K562 (cell line): ENCODE results near the gene VSIG10L2.

ENCODE experiments used
- ARID3A ChIP-seq: IDR thresholded peaks from 2 replicates; pipeline ENCODE4 v1.6.1; 2012; ENCODE audit warnings: low read depth, low read length, improper control_type of control experiment, borderline replicate concordance
- ARNT ChIP-seq, 2 experiments: fragments of 450-650 bp; IDR thresholded peaks; 2 replicates each; pipeline ENCODE4 v1.6.1; 2016; ENCODE audit warnings: mild to moderate bottlenecking in 1 of 2
- ATF6 ChIP-seq: sonication (generic); formaldehyde crosslinking; IDR thresholded peaks from 2 replicates; pipeline ENCODE4 v1.4.0; 2020; ENCODE audit warnings: mild to moderate bottlenecking, missing genetic modification reagents
- CBX2 ChIP-seq: fragments of 200-600 bp; sonication (generic); IDR thresholded peaks from one replicate; pipeline ENCODE4 v1.6.1; 2012; ENCODE audit warnings: mild to moderate bottlenecking, low read length, inconsistent platforms; ENCODE audit not compliant: insufficient read depth, poor library complexity, severe bottlenecking
- CTCF ChIP-seq, 3 experiments: IDR thresholded peaks in 2 of 3; conservative IDR thresholded peaks in 1 of 3; 2 replicates each; pipeline ENCODE4 v1.5.1; 2011 to 2012; ENCODE audit warnings: low read length in 3 of 3, mild to moderate bottlenecking in 3 of 3, control low read depth in 2 of 3, improper control_type of control experiment in 1 of 3, inconsistent platforms in 1 of 3, low read depth in 1 of 3, mixed read lengths in 1 of 3, moderate library complexity in 1 of 3; ENCODE audit not compliant: insufficient read depth in 2 of 3
- EGR1 ChIP-seq: fragments of 450-650 bp; conservative IDR thresholded peaks from 2 replicates; pipeline ENCODE4 v1.6.1; 2017; ENCODE audit warnings: mild to moderate bottlenecking
- ETS1 ChIP-seq: conservative IDR thresholded peaks from 2 replicates; pipeline ENCODE4 v1.6.1; 2011; ENCODE audit warnings: low read depth, mild to moderate bottlenecking, low read length; ENCODE audit not compliant: control insufficient read depth
- FOXM1 ChIP-seq, 2 experiments: fragments of 450-650 bp in 1 of 2; sonication (generic) in 1 of 2; formaldehyde crosslinking in 1 of 2; IDR thresholded peaks; 2 replicates each; pipeline versions ENCODE4 v1.6.1 to v1.9.0; 2017 to 2022; ENCODE audit warnings: low read depth in 2 of 2, mild to moderate bottlenecking in 2 of 2, missing genetic modification reagents in 1 of 2, moderate library complexity in 1 of 2
- GABPA ChIP-seq: fragments of 200-800 bp; sonication (Bioruptor generic); conservative IDR thresholded peaks from 2 replicates; pipeline ENCODE4 v1.6.1; 2016; ENCODE audit warnings: low read depth, missing genetic modification characterization, missing compliant biosample characterization
- GTF3C2 ChIP-seq: IDR thresholded peaks from 3 replicates; pipeline ENCODE4 v1.6.1; 2011; ENCODE audit warnings: borderline replicate concordance, mild to moderate bottlenecking, moderate library complexity; ENCODE audit not compliant: insufficient read length; ENCODE audit errors: extremely low read depth
- ILK ChIP-seq: fragments of 450-650 bp; IDR thresholded peaks from 2 replicates; pipeline ENCODE4 v1.6.1; 2016; ENCODE audit warnings: missing genetic modification characterization, low read depth, mild to moderate bottlenecking, missing compliant biosample characterization, moderate library complexity, borderline replicate concordance
- NCOA1 ChIP-seq: fragments of 450-650 bp; IDR thresholded peaks from 2 replicates; pipeline ENCODE4 v1.6.1; 2016; ENCODE audit warnings: low read depth
- USF2 ChIP-seq: sonication (generic); formaldehyde crosslinking; IDR thresholded peaks from 2 replicates; pipeline ENCODE4 v1.5.0; 2020; ENCODE audit warnings: missing genetic modification reagents
- ZNF274 ChIP-seq: IDR thresholded peaks from 2 replicates; pipeline ENCODE4 v1.6.1; 2011; ENCODE audit warnings: low read depth, mild to moderate bottlenecking, low read length, moderate library complexity, borderline replicate concordance

GRCh38 chr11:125934473-125934872 is 11.4 kb upstream of the VSIG10L2 start:
- TF ChIP-seq ETS1 = no peak
- no peak for TF ChIP-seq CBX2
- TF ChIP-seq EGR1 = no peak
- no peak for TF ChIP-seq GABPA (tag)
- TF ChIP-seq CTCF (IDR thresholded peaks at IDR 0.05 in 2 of 3, conservative IDR thresholded peaks at IDR 0.05 in 1 of 3; ENCODE audit: insufficient read depth in 2 of 3, low read depth in 1 of 3, low read length in 3 of 3) = no peak
- TF ChIP-seq USF2 (CRISPR knock-in tag) = no peak
- TF ChIP-seq ARNT (IDR thresholded peaks at IDR 0.05) = no peak
- TF ChIP-seq FOXM1 (IDR thresholded peaks at IDR 0.05; ENCODE audit: low read depth) = no peak
- TF ChIP-seq FOXM1 (CRISPR knock-in tag; IDR thresholded peaks at IDR 0.05; ENCODE audit: low read depth) = no peak
- no peak for TF ChIP-seq ILK (tag)
- TF ChIP-seq ZNF274 = no peak
- no peak for TF ChIP-seq ATF6
- no peak for TF ChIP-seq NCOA1
- no peak for TF ChIP-seq GTF3C2
- TF ChIP-seq ARID3A = no peak
